SIG-M5 (cell line): ENCODE measurements around the gene TAX1BP3.

ENCODE experiments used
- DNase-seq: peaks from one replicate; lab custom pipeline; 2025; lab: John Stamatoyannopoulos, UW

The TAX1BP3 gene

GRCh38 chr17:3626831-3627768 lies 41.3 kb downstream of the TAX1BP3 start:
- no peak for DNase-seq

GRCh38 chr17:3622977-3623594 lies 45.3 kb downstream of the TAX1BP3 start:
- DNase-seq, result no peak

GRCh38 chr17:3621146-3621720 lies 47.1 kb downstream of the TAX1BP3 start:
- no peak for DNase-seq

GRCh38 chr17:3615160-3615870 lies 53.1 kb downstream of the TAX1BP3 start:
- DNase-seq, result no peak

GRCh38 chr17:3613124-3613523 lies 55.3 kb downstream of the TAX1BP3 start:
- no peak for DNase-seq
